Lower leg skin (tissue), 3 donors: ENCODE data around the gene DNAJC2.

Experiments used
- POLR2A ChIP-seq, 2 donors: fragments of 450-650 bp; IDR thresholded peaks; one replicate each; pipeline ENCODE4 v1.6.1; 2016 to 2017; ENCODE audit warnings: antibody characterized with exemption in 2 of 2, mild to moderate bottlenecking in 1 of 2, moderate library complexity in 1 of 2
- TF ChIP-seq, protein P1 (sequence below), 3 donors: fragments of 450-650 bp; IDR thresholded peaks; one replicate each; pipeline ENCODE4 v1.5.1; 2016; ENCODE audit warnings: antibody characterized with exemption in 3 of 3, mild to moderate bottlenecking in 3 of 3, moderate library complexity in 2 of 3

DNA sequence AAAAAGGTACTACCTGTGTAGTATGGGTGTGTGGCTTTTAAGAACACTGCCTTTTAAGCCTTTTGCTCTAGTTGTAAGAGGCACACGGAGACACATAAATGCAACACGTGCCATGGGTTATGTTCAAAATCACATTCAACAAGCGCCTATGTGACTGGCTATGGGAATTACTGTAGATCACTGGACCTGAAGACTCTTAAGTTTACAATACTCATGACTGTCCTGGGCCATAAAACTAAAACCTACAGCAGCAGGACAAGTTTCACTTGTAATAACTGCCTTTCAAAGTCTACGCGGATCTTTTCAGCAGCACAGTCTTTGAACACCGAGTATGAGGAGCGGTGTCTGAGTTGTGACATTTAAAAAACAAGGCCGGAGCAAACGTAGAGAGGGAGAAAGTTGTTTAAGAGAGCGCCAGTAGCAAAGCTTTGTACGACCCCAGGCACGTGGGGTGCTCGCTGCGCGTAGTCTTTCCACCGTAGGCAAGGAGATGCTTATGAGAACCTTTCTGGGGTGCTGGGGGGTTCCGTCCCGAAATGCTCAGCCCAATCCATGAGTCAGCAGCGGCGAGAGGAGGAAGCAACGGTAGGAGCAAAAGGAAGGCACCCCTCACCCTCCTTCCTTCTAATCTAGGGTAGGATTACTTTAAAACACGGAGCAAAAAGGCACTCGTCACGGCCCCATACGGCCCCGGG is 662 bp downstream of the DNAJC2 start:
- TF ChIP-seq, protein P1, sequence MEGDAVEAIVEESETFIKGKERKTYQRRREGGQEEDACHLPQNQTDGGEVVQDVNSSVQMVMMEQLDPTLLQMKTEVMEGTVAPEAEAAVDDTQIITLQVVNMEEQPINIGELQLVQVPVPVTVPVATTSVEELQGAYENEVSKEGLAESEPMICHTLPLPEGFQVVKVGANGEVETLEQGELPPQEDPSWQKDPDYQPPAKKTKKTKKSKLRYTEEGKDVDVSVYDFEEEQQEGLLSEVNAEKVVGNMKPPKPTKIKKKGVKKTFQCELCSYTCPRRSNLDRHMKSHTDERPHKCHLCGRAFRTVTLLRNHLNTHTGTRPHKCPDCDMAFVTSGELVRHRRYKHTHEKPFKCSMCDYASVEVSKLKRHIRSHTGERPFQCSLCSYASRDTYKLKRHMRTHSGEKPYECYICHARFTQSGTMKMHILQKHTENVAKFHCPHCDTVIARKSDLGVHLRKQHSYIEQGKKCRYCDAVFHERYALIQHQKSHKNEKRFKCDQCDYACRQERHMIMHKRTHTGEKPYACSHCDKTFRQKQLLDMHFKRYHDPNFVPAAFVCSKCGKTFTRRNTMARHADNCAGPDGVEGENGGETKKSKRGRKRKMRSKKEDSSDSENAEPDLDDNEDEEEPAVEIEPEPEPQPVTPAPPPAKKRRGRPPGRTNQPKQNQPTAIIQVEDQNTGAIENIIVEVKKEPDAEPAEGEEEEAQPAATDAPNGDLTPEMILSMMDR (IDR thresholded peaks at IDR 0.05), result no peak
- TF ChIP-seq POLR2A (IDR thresholded peaks at IDR 0.05), result no peak
